Measurements from ENCODE around the gene CTSD.
"Not testable (repeated sequence)": the region's sequence is repeated elsewhere in the genome, so short reads cannot be mapped to it uniquely, and the experiment has no call there.

The CTSD gene

DNA sequence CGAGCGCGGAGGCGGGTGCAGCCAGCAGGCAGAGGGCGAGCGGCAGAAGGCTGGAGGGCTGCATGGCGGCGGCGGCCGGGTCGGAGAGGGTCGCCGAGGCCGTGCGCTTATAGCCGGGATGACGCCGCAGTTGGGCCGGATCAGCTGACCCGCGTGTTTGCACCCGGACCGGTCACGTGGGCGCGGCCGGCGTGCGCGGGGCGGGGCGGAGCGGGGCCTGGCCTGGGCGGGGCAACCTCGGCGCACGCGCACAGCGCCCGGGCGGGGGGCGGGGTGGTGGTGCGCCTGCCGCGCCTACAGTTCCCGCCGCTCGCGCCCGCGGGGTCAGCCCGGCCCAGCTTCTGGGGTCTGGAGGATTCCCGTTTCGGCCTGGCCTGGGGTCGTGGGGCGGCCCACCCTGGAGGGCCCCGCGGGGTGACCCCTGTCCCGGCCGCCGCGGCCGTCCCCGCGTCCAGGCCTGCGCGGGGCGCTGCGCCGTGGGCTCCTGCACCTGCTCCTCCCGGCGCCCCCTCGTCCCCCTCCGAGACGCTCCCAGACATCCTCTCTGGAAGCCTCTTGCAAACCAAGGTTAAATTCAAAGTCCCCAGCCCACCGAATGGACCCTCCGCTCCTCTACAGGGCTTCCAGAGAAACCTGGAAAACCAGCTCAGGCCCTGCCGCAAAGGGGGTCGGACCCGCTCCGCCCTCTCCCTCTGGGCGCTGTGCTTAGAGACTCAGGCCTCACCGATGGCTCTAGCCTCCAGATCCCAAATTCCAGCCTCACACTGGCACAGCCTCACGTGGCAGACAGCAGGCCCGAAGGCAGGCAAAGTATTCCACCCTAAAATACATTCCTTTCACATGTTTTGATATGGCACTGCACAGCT, at the start of gene CTSD:
Gene CTSD (minus strand): TSS at position 132 of the 866 bp plus-strand sequence. CDS start 68 bp downstream, at position 64.
- no peak for DNase-seq (ENCODE audit: low read depth, low spot score)

- DNase-seq (ENCODE audit: low read depth, low spot score): not testable (repeated sequence)
Observed at GRCh38 chr11:1813356-1813755, 49.6 kb upstream of the CTSD start.

- DNase-seq (ENCODE audit: low read depth, low spot score): no peak
Observed at GRCh38 chr11:1812801-1813200, 49.1 kb upstream of the CTSD start.

GRCh38 chr11:1812274-1812673, 48.5 kb upstream of the CTSD start:
- DNase-seq (ENCODE audit: low read depth, low spot score): no peak

GRCh38 chr11:1810761-1811160, 47.0 kb upstream of the CTSD start:
- no peak for DNase-seq (ENCODE audit: low read depth, low spot score)

GRCh38 chr11:1807264-1807995, 43.7 kb upstream of the CTSD start:
- no peak for DNase-seq (ENCODE audit: low read depth, low spot score)

GRCh38 chr11:1805525-1805924, 41.8 kb upstream of the CTSD start:
- DNase-seq (ENCODE audit: low read depth, low spot score): no peak

GRCh38 chr11:1803835-1804519, 40.2 kb upstream of the CTSD start:
- DNase-seq (ENCODE audit: low read depth, low spot score): not testable (repeated sequence)

DNA sequence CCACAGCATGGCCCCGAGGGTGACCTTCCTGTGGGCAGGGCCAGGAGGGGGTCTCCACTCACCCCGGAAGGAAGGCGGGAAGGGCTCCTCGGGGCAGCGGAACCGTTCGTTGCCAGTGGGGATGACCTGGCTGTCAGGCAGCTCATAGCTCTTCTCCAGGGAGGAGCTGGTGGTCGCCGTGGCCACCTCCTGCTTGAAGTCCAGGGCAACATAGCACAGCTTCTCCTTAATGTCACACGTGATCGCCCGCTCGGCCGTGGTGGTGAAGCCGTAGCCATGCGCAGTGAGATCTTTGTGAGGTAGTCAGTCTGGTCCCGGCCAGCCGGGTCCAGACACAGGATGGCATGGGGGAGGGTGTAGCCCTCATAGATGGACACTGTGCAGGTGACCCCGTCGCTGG, 39.5 kb upstream of the CTSD start:
- DNase-seq (ENCODE audit: low read depth, low spot score): no peak

DNA sequence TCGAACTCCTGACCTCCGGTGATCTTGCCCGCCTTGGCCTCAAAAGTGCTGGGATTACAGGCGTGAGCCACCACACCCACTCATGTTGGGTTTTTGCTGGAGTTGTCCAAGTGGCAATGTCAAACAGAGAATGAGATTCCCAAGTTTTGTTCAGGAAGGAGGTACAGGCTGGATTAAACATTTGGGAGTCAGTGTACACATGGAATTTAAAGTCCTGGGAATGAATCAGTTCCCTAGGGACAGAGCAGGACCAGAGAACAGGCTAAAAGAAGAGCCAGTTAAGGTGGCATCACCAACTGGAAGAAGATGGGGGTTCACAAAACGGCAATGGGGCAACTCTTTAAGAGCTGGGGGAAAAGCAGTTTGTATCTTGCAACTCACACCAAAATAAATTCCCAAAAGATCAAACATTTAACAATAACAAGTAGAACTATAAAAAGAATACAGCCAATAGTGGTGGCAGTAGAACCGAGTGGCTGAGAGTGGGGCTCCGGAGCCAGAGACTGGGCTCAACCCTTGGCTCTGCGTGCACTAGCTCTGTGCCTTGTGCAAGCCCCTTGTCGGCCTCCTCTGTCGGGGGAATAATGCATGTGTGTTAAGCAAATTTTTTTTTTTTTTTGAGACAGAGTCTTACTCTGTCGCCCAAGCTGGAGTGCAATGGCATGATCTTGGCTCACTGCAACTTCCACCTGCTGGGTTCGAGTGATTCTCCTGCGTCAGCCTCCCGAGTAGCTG, 33.8 kb upstream of the CTSD start:
- DNase-seq (ENCODE audit: low read depth, low spot score): no peak

DNA sequence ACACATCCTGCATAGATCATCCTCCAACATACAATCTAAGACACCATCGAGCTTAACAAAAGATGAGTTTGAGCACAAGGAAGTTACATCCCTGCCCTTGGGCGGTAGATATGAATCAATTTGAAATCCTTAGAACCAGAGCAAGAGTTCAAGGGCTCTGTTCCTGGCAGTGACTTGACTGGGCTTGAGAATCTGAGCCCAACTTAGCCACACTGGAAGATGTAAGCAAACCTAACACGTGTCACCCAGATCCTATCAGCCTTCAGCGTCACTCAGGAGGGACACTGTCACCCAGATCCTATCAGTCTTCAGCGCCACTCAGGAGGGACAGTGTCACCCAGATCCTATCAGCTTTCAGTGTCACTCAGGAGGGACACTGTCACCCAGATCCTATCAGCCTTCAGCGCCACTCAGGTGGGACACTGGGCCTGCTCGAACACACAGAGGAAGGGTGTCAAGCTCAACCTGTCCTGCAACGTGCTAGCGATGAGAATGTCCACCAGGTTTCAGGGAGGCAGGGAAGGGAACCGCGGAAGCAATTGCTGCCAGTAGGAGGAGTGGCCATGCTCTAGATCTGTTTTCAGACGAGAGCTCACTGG, 32.8 kb upstream of the CTSD start:
- no peak for DNase-seq (ENCODE audit: low read depth, low spot score)

GRCh38 chr11:1793081-1793480, 29.4 kb upstream of the CTSD start:
- DNase-seq (ENCODE audit: low read depth, low spot score): peak; percentile 24

- no peak for DNase-seq (ENCODE audit: low read depth, low spot score)
Observed at GRCh38 chr11:1792461-1792860, 28.7 kb upstream of the CTSD start.

- no peak for DNase-seq (ENCODE audit: low read depth, low spot score)
Observed at GRCh38 chr11:1791912-1792311, 28.2 kb upstream of the CTSD start.

DNA sequence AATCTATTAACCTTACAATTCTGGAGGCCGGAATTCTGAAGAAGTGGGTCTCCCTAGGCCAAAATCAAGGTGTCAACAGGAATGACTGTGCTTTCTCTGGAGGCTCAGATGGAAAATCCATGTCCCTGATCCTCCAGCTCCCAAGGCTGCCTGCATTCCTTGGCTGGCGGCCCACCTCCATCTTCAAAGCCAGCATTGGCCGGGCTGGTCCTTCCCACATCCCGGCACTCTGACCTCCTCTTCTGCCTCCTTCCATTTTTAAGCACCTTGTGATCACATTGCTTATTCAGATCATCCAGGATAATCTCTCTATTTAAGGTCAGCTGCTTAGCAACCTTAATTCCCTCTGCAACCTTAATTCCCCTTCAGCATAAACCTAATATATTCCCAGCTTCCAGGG, 22.7 kb upstream of the CTSD start:
- no peak for DNase-seq (ENCODE audit: low read depth, low spot score)

DNA sequence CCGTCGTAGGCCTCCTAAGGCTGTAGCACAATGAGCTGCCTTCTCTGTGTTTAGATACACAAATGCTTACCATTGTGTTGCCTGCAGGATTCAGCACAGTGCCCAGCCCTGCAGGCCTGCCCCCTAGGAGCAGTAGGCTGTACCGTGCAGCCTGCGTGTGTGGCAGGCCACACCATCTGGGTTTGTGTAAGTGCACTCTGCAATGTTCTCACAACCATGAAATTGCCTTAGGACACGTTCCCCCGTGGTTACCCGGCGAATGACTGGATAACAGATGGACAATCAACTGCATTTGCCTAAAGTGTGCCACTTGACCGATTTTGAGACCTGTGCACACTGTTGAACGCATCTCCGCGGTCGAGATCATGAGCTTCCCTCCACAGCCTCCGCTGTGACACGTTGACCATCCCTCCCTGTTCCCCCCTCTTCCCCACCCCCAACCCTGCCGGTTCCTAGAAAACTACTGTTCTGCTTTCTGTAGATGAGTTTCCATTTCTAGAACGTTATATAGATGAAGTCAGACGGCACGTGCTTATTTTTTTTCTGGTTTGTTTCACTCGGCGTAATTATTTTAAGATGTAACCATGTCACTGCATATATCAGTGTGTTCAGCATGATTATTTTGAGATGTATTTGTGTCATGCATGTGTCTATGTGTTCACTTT, 22.2 kb upstream of the CTSD start:
- no peak for DNase-seq (ENCODE audit: low read depth, low spot score)

DNA sequence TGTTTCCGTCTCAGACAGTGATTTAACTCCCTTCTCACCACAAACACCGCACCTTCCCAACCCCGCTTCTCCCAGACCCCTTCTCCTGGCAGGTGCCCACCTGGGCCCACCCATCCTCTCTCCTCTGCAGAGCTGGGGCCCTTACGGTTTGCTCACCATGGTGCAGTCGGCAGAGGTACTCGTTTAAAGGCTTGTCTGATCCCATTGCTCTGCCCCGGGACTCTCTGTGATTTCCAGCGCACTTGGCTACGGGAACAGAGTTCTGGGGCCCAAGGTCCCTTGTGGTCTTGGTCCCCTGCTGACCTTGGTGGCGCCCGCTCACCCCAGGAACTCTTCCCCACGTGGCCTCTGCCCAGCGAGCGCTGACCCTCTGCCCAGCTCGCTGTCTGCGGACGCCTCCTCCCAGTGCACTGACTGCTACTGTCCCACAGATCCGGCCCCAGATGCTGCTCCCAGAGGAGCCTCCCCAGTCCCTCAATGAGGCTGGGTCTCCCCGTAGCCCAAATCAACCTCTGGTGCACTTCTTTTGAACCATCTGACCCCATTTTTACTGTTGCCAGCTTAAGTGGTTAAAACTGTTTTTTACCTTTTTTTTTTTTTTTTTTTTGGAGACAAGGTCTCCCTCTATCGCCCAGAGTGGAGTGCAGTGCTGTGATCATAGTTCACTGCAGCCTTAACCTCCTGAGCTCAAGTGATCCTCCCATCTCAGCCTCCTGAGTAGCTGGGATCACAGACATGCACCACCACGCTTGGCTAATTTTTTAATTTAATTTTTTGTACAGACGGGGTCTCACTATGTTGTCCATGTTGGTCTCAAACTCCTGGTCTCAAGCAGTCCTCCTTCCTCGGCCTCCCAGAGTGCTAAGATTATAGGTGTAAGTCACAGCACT, 21.3 kb upstream of the CTSD start:
- no peak for DNase-seq (ENCODE audit: low read depth, low spot score)

GRCh38 chr11:1783725-1784529, 20.2 kb upstream of the CTSD start:
- no peak for DNase-seq (ENCODE audit: low read depth, low spot score)
